MCF 10A (cell line): ENCODE data around the gene TRIM66. TPM values are rescaled to one million over a fixed set of nuclear protein-coding genes. Genes with fewer than 3 reads are reported as not detected.

Experiments
- BruUV-seq: library from RNA; stranded (reverse); fragments of 400-500 nt; replicated peaks from 2 replicates; lab custom pipeline; 2021; lab: Mats Ljungman, UMichigan
- CTCF ChIA-PET: fragments of 300-600 bp; sonication (Branson Sonifier 250); formaldehyde crosslinking; extraction: SDS; loops from one replicate; lab custom pipeline; 2021; ENCODE audit warnings: antibody characterized with exemption, inconsistent platforms; lab: Yijun Ruan, JAX
- POLR2A ChIA-PET: fragments of 300-600, 350-650 bp; sonication (Branson Sonifier 250); formaldehyde crosslinking; extraction: SDS; loops from one replicate; lab custom pipeline; 2020; ENCODE audit warnings: antibody characterized with exemption, inconsistent platforms; lab: Yijun Ruan, JAX
- DNase-seq: peaks from one replicate; pipeline ENCODE4 v3.0.0-alpha.2; 2018; ENCODE audit not compliant: unreplicated experiment
- H3K27ac Mint-ChIP-seq: one replicate; pipeline ENCODE4 v1.8.0; 2022; ENCODE audit warnings: mild to moderate bottlenecking, low read depth, mixed read lengths; ENCODE audit not compliant: unreplicated experiment
- H3K27me3 Mint-ChIP-seq: one replicate; pipeline ENCODE4 v1.8.0; 2022; ENCODE audit warnings: mixed read lengths; ENCODE audit not compliant: insufficient read depth, unreplicated experiment
- H3K36me3 Mint-ChIP-seq: one replicate; pipeline ENCODE4 v1.8.0; 2022; ENCODE audit warnings: mild to moderate bottlenecking, moderate library complexity, mixed read lengths; ENCODE audit not compliant: insufficient read depth, unreplicated experiment
- H3K4me1 Mint-ChIP-seq: one replicate; pipeline ENCODE4 v1.8.0; 2022; ENCODE audit warnings: mixed read lengths; ENCODE audit not compliant: insufficient read depth, unreplicated experiment
- H3K4me3 Mint-ChIP-seq: one replicate; pipeline ENCODE4 v1.8.0; 2022; ENCODE audit warnings: mild to moderate bottlenecking, moderate library complexity, mixed read lengths; ENCODE audit not compliant: unreplicated experiment
- H3K9me3 Mint-ChIP-seq: one replicate; pipeline ENCODE4 v1.8.0; 2022; ENCODE audit warnings: mixed read lengths; ENCODE audit not compliant: unreplicated experiment
- CTCF ChIP-seq: fragments of 200-600 bp; IDR thresholded peaks from one replicate; pipeline ENCODE4 v1.8.0; 2022; ENCODE audit warnings: antibody characterized with exemption, mild to moderate bottlenecking; ENCODE audit not compliant: unreplicated experiment
- intact Hi-C: fragments of 100-400 bp; cut with micrococcal nuclease; formaldehyde crosslinking; loops from 2 replicates; pipeline ENCODE4 v1.14.1; 2022
- total RNA-seq: library from RNA; stranded (reverse); gene quantifications from 2 replicates; pipeline ENCODE4 v1.2.3, GENCODE V29; 2022

Gene TRIM66
- total RNA-seq, 1 experiment from 2014 or later, result 27.3 TPM

GRCh38 chr11:8714622-8715225 is 32.3 kb upstream of the TRIM66 start:
- BruUV-seq, result no TSS peak
- intact Hi-C loops, result no loop called here
- Mint-ChIP-seq H3K4me3 (no peak overlapping the region), H3K27me3 (no peaks in the 10 kb centered on the region), H3K27ac (no peak overlapping the region), H3K4me1 (peaks cover 34% of the 10 kb centered on the region), H3K36me3 (peaks cover 32% of the 10 kb centered on the region), H3K9me3 (no peaks in the 10 kb centered on the region)
- CTCF ChIA-PET, result interaction anchor here (0.6 to 1.2 kb wide), 4 partner anchors 9 to 54 kb away, joined by 3 to 4 read pairs (median 3); partner anchors contain the start of genes RPL27A and TRIM66
- POLR2A ChIA-PET, result interaction anchor here (0.8 kb wide), 1 partner anchor 250 kb away, joined by 3 read pairs; the partner anchor contains the start of gene TMEM9B
- no peak for TF ChIP-seq CTCF
- DNase-seq, result no peak

GRCh38 chr11:8713760-8714454 is 31.4 kb upstream of the TRIM66 start:
- POLR2A ChIA-PET, result no interaction called here
- CTCF ChIA-PET, result interaction anchor here (0.7 to 1.2 kb wide), 4 partner anchors 9 to 473 kb away, joined by 3 to 4 read pairs (median 3); no protein-coding TSS in a partner anchor
- H3K4me1 Mint-ChIP-seq, result peaks cover 31% of the 10 kb centered on the region
- intact Hi-C loops, result no loop called here
- no TSS peak for BruUV-seq
- H3K27ac Mint-ChIP-seq, result no peak overlapping the region
- TF ChIP-seq CTCF, result no peak
- DNase-seq, result no peak
- H3K36me3 Mint-ChIP-seq, result peaks cover 32% of the 10 kb centered on the region
- no peak overlapping the region for H3K4me3 Mint-ChIP-seq
- H3K9me3 Mint-ChIP-seq, result no peaks in the 10 kb centered on the region
- no peaks in the 10 kb centered on the region for H3K27me3 Mint-ChIP-seq

DNA sequence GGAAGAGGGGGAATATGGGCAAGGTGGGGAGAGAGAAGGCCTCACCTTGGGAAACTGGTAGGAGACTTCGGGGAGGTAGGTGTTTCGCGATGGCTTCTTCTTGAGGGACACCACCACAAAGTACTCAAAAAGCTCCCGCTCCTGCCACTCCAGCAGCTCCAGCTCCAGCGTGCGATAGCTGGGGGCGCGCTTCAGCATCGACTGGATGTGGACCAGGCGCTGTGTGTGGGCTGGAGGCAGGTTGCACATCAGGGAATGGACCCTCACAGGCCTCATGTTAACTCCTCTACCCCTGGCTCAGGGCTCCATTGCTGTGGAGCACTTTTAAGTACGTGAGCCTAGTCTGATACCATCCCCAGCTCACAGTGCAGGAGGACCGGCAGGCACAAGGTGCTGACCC is 30.0 kb upstream of the TRIM66 start:
- Mint-ChIP-seq H3K27ac (no peak overlapping the region), H3K4me1 (peaks cover 17% of the 10 kb centered on the region), H3K9me3 (no peaks in the 10 kb centered on the region), H3K27me3 (no peaks in the 10 kb centered on the region), H3K36me3 (peaks cover 32% of the 10 kb centered on the region), H3K4me3 (no peak overlapping the region)
- POLR2A ChIA-PET, result no interaction called here
- intact Hi-C loops, result no loop called here
- CTCF ChIA-PET, result interaction anchor here (0.7 kb wide), 1 partner anchor 66 kb away, joined by 3 read pairs; no protein-coding TSS in a partner anchor
- no peak for TF ChIP-seq CTCF
- no TSS peak for BruUV-seq
- no peak for DNase-seq

- Mint-ChIP-seq H3K27me3 (no peaks in the 10 kb centered on the region), H3K4me1 (peaks cover 12% of the 10 kb centered on the region), H3K9me3 (no peaks in the 10 kb centered on the region), H3K4me3 (no peak overlapping the region), H3K27ac (no peak overlapping the region), H3K36me3 (peaks cover 28% of the 10 kb centered on the region)
- ChIA-PET CTCF (interaction anchor here (0.6 to 0.7 kb wide), 3 partner anchors 49 to 473 kb away, joined by 3 read pairs; no protein-coding TSS in a partner anchor), POLR2A (no interaction called here)
- DNase-seq, result no peak
- BruUV-seq, result no TSS peak
- intact Hi-C loops, result no loop called here
- TF ChIP-seq CTCF, result no peak
Observed at GRCh38 chr11:8711895-8712442, 29.5 kb upstream of the TRIM66 start.
